ENCODE results near the gene SRGAP1.

Gene SRGAP1

GRCh38 chr12:63844391-63845341 lies at the start of gene SRGAP1:
SRGAP1 (plus strand) TSS chr12:63844700; CDS start chr12:63844817, 117 bp downstream.
- peak; percentile 78 for DNase-seq

GRCh38 chr12:63795032-63795687 lies 49.3 kb upstream of the SRGAP1 start:
- DNase-seq, result no peak

GRCh38 chr12:63795944-63796343 lies 48.6 kb upstream of the SRGAP1 start:
- DNase-seq, result no peak

GRCh38 chr12:63802012-63802608 lies 42.4 kb upstream of the SRGAP1 start:
- DNase-seq, result no peak

GRCh38 chr12:63804746-63805145 lies 39.8 kb upstream of the SRGAP1 start:
- no peak for DNase-seq

- DNase-seq, result no peak
Observed at GRCh38 chr12:63805704-63806672, 38.5 kb upstream of the SRGAP1 start.

- DNase-seq, result no peak
Observed at GRCh38 chr12:63808631-63809030, 35.9 kb upstream of the SRGAP1 start.

GRCh38 chr12:63809566-63809965 lies 34.9 kb upstream of the SRGAP1 start:
- DNase-seq, result peak; percentile 20

- DNase-seq, result no peak
Observed at GRCh38 chr12:63811334-63811733, 33.2 kb upstream of the SRGAP1 start.

- DNase-seq, result no peak
Observed at GRCh38 chr12:63811755-63812154, 32.7 kb upstream of the SRGAP1 start.

- no peak for DNase-seq
Observed at GRCh38 chr12:63814146-63814772, 30.2 kb upstream of the SRGAP1 start.

- no peak for DNase-seq
Observed at GRCh38 chr12:63815482-63815852, 29.0 kb upstream of the SRGAP1 start.

- no peak for DNase-seq
Observed at GRCh38 chr12:63816031-63816430, 28.5 kb upstream of the SRGAP1 start.

- DNase-seq, result no peak
Observed at GRCh38 chr12:63820427-63820826, 24.1 kb upstream of the SRGAP1 start.

- DNase-seq, result no peak
Observed at GRCh38 chr12:63821781-63822251, 22.7 kb upstream of the SRGAP1 start.

GRCh38 chr12:63822352-63822751 lies 22.1 kb upstream of the SRGAP1 start:
- DNase-seq, result no peak

GRCh38 chr12:63823040-63823439 lies 21.5 kb upstream of the SRGAP1 start:
- DNase-seq, result no peak

GRCh38 chr12:63826006-63826585 lies 18.4 kb upstream of the SRGAP1 start:
- peak; percentile 52 for DNase-seq

GRCh38 chr12:63828867-63829266 lies 15.6 kb upstream of the SRGAP1 start:
- no peak for DNase-seq

- no peak for DNase-seq
Observed at GRCh38 chr12:63836046-63836445, 8.5 kb upstream of the SRGAP1 start.

- DNase-seq, result no peak
Observed at GRCh38 chr12:63836936-63837335, 7.6 kb upstream of the SRGAP1 start.

All from NCI-H226 (cell line).